Spleen (tissue), 11 donors: ENCODE measurements around the gene FAM222B. TPM values are rescaled to one million over a fixed set of nuclear protein-coding genes. Genes with fewer than 3 reads are reported as not detected.
"Not testable (repeated sequence)": the region's sequence is repeated elsewhere in the genome, so short reads cannot be mapped to it uniquely, and the experiment has no call there.

ENCODE experiments used
- DNase-seq: peaks from one replicate; pipeline ENCODE4 v3.0.0-alpha.2; 2020
- H3K27ac ChIP-seq, 8 donors: fragments of 200-600 bp; sonication (generic) in 7 of 8; 1 replicate in 4 of 8; 2 replicates in 4 of 8; pipeline versions ENCODE4 v1.5.0 to v1.8.0; 2016 to 2021; ENCODE audit warnings: inconsistent platforms in 4 of 8, mild to moderate bottlenecking in 4 of 8, moderate library complexity in 1 of 8
- H3K27me3 ChIP-seq, 7 donors: fragments of 200-600 bp; sonication (generic) in 6 of 7; replicated peaks in 1 of 7; 1 replicate in 4 of 7; 2 replicates in 3 of 7; pipeline versions ENCODE4 v1.5.0 to v1.8.0; 2016 to 2021; ENCODE audit warnings: inconsistent platforms in 3 of 7, mild to moderate bottlenecking in 1 of 7
- H3K36me3 ChIP-seq, 6 donors: fragments of 200-600 bp; sonication (generic) in 5 of 6; 1 replicate in 4 of 6; 2 replicates in 2 of 6; pipeline versions ENCODE4 v1.5.0 to v1.8.0; 2016 to 2021; ENCODE audit warnings: inconsistent platforms in 2 of 6
- H3K4me1 ChIP-seq, 6 donors: fragments of 200-600 bp; sonication (generic) in 5 of 6; 1 replicate in 3 of 6; 2 replicates in 3 of 6; pipeline versions ENCODE4 v1.5.0 to v1.8.0; 2016 to 2021; ENCODE audit warnings: inconsistent platforms in 3 of 6
- H3K4me3 ChIP-seq, 8 donors: fragments of 200-600 bp; sonication (generic) in 7 of 8; 1 replicate in 4 of 8; 2 replicates in 4 of 8; pipeline versions ENCODE4 v1.5.0 to v1.8.0; 2016 to 2021; ENCODE audit warnings: inconsistent platforms in 4 of 8, mild to moderate bottlenecking in 4 of 8, moderate library complexity in 2 of 8
- H3K9me3 ChIP-seq, 8 donors: fragments of 200-600 bp; sonication (generic) in 7 of 8; 1 replicate in 4 of 8; 2 replicates in 4 of 8; pipeline versions ENCODE4 v1.5.0 to v1.8.0; 2016 to 2021; ENCODE audit warnings: inconsistent platforms in 4 of 8
- CTCF ChIP-seq, 11 experiments: fragments of 200-600 bp in 7 of 11; fragments of 450-650 bp in 4 of 11; sonication (generic) in 4 of 11; IDR thresholded peaks in 8 of 11; conservative IDR thresholded peaks in 3 of 11; 1 replicate in 7 of 11; 2 replicates in 4 of 11; pipeline versions ENCODE4 v1.4.0 to v1.8.0; 2016 to 2021; ENCODE audit warnings: antibody characterized with exemption in 11 of 11, inconsistent platforms in 4 of 11, mild to moderate bottlenecking in 1 of 11
- POLR2A ChIP-seq, 3 donors: fragments of 450-650 bp; IDR thresholded peaks; one replicate each; pipeline ENCODE4 v1.5.1; 2017; ENCODE audit warnings: antibody characterized with exemption in 3 of 3, mild to moderate bottlenecking in 1 of 3
- POLR2AphosphoS5 ChIP-seq, 3 donors: sonication (generic); formaldehyde crosslinking; IDR thresholded peaks; one replicate each; pipeline ENCODE4 v1.5.1; 2017; ENCODE audit warnings: antibody characterized with exemption in 3 of 3
- WGBS, 5 donors: extraction: QIAGEN DNeasy Blood & Tissue Kit in 3 of 5; methylation state at CpG; one replicate each; pipeline versions ENCODE4 v1.1.5 to v1.1.7; 2013 to 2018; 5-methylcytosine and 5-hydroxymethylcytosine counted together
- intact Hi-C: fragments of 100-400 bp; cut with DNase I; formaldehyde crosslinking; loops from one replicate; pipeline ENCODE4 v1.15.0; 2023; ENCODE audit warnings: low total_unique reads
- polyA plus RNA-seq, 3 donors: library from polyadenylated mRNA; stranded (reverse); fragments of 200-250 nt; gene quantifications; one replicate each; pipeline ENCODE4 v1.2.1, GENCODE V29; 2013
- total RNA-seq, 7 donors: library from RNA; depleted of rRNA in 3 of 7; stranded (reverse); fragments of >200 nt in 3 of 7; fragmentation: NEBNext Ultra II Directional in 4 of 7; extraction: Animal tissue kit (Norgen Biotek cat#: 25700) in 4 of 7; gene quantifications; one replicate each; pipeline versions ENCODE4 v1.1.0 to v1.2.1, GENCODE V29; 2016 to 2021
- donor health status: healthy with polysubstance abuse.
- donor health status: DM: no; HTN: no; CAD: no; lungs with moderate emphysema.
- donor health status: DM: no; HTN: no; CAD: no.
- donor health status: Bipolar disorder and iron deficiency.
- donor health status: healthy.
- donor health status: DM: no; HTN: no; CAD: no.
- donor health status: DM: yes; HTN: yes; CAD: no.

Gene FAM222B
- total and polyA plus RNA-seq, 10 donors, result 2.9 to 23.6 (median 15.0) TPM

DNA sequence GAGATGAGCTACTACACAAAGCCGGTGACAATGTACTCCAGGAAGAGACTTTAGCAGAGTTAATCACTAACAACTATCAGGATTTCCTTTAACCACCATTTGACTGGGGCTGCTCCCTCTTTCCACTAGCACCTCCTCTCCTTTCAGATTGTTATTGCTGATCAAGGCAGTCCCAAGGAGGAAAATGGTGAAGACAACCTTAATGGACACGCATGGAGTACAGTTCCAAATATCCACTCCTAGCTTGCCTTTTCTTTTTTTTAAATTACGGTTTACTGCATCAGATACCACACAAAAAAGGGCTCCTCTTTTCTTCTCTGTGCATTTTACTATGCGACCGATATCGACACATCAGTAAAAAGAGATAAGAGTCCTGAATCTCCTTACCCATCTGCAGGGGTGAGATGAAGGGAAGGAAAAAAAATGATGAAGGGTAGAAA, 30.9 kb downstream of the FAM222B start:
- Histone ChIP-seq H3K36me3 (peaks cover 0 to 5% (median 0%) of the 10 kb centered on the region in 6 donors), H3K27me3 (no peaks in the 10 kb centered on the region), H3K4me1 (peaks cover 10 to 58% (median 37%) of the 10 kb centered on the region in 6 donors), H3K4me3 (peak overlapping the region; percentile 74 to 99 (median 86)), H3K27ac (peak overlapping the region; percentile 70 to 93 (median 87)), H3K9me3 (no peaks in the 10 kb centered on the region)
- intact Hi-C loops, result loop anchor here (10.0 kb wide), 1 partner anchor 47 kb away; no protein-coding TSS in a partner anchor
- TF ChIP-seq POLR2AphosphoS5 (IDR thresholded peaks at IDR 0.05), result no peak
- no peak for TF ChIP-seq POLR2A (IDR thresholded peaks at IDR 0.05)
- no peak for TF ChIP-seq CTCF (IDR thresholded peaks at IDR 0.05 in 8 of 11, conservative IDR thresholded peaks at IDR 0.05 in 3 of 11)
- DNase-seq, result no peak
- WGBS, 5 donors, result 3 to 5% (median 4%) methylated on average over 6 of the region's 6 CpGs

- H3K4me3 ChIP-seq, result no peak overlapping the region
- H3K36me3 ChIP-seq, result peaks cover 0 to 17% (median 5%) of the 10 kb centered on the region in 6 donors
- H3K9me3 ChIP-seq, result no peaks in the 10 kb centered on the region
- TF ChIP-seq CTCF (IDR thresholded peaks at IDR 0.05 in 8 of 11, conservative IDR thresholded peaks at IDR 0.05 in 3 of 11) (no peak), POLR2A (IDR thresholded peaks at IDR 0.05) (no peak), POLR2AphosphoS5 (IDR thresholded peaks at IDR 0.05) (no peak)
- H3K4me1 ChIP-seq, result peaks cover 10 to 58% (median 37%) of the 10 kb centered on the region in 6 donors
- 84 to 97% (median 94%) methylated on average over 1 of the region's 1 CpG for WGBS, 5 donors
- no peak for DNase-seq
- H3K27me3 ChIP-seq, result no peaks in the 10 kb centered on the region
- intact Hi-C loops, result loop anchor here (10.0 kb wide), 1 partner anchor 46 kb away; no protein-coding TSS in a partner anchor
- H3K27ac ChIP-seq, result no peak overlapping the region
Measured at GRCh38 chr17:28810437-28810836, 32.2 kb downstream of the FAM222B start.

- no peak for TF ChIP-seq CTCF (IDR thresholded peaks at IDR 0.05 in 8 of 11, conservative IDR thresholded peaks at IDR 0.05 in 3 of 11)
- no peak for TF ChIP-seq POLR2AphosphoS5 (IDR thresholded peaks at IDR 0.05)
- no peak for TF ChIP-seq POLR2A (IDR thresholded peaks at IDR 0.05)
- intact Hi-C loops, result no loop called here
- H3K4me1 ChIP-seq, result peaks cover 6 to 52% (median 35%) of the 10 kb centered on the region in 6 donors
- WGBS, 5 donors, result 27 to 56% (median 39%) methylated on average over 2 of the region's 2 CpGs
- no peak overlapping the region for H3K4me3 ChIP-seq
- DNase-seq, result no peak
- H3K27me3 ChIP-seq, result no peaks in the 10 kb centered on the region
- peak overlapping the region in 7 of 8 donors; percentile 7 to 59 (median 24) for H3K27ac ChIP-seq
- H3K36me3 ChIP-seq, result peaks cover 0 to 41% (median 10%) of the 10 kb centered on the region in 6 donors
- H3K9me3 ChIP-seq, result no peaks in the 10 kb centered on the region
Measured at GRCh38 chr17:28807925-28808634, 34.5 kb downstream of the FAM222B start.

GRCh38 chr17:28796062-28796461, 46.5 kb downstream of the FAM222B start:
- Histone ChIP-seq H3K4me1 (peaks cover 0 to 4% (median under 1%) of the 10 kb centered on the region in 6 donors), H3K27me3 (no peaks in the 10 kb centered on the region), H3K27ac (no peak overlapping the region), H3K36me3 (peaks cover 0 to 18% (median 0%) of the 10 kb centered on the region in 6 donors), H3K9me3 (no peaks in the 10 kb centered on the region), H3K4me3 (no peak overlapping the region)
- intact Hi-C loops, result no loop called here
- TF ChIP-seq POLR2A (IDR thresholded peaks at IDR 0.05), result no peak
- TF ChIP-seq POLR2AphosphoS5 (IDR thresholded peaks at IDR 0.05), result no peak
- TF ChIP-seq CTCF (IDR thresholded peaks at IDR 0.05 in 8 of 11, conservative IDR thresholded peaks at IDR 0.05 in 3 of 11), result no peak
- WGBS, 5 donors, result 81 to 93% (median 86%) methylated on average over 2 of the region's 2 CpGs
- no peak for DNase-seq

DNA sequence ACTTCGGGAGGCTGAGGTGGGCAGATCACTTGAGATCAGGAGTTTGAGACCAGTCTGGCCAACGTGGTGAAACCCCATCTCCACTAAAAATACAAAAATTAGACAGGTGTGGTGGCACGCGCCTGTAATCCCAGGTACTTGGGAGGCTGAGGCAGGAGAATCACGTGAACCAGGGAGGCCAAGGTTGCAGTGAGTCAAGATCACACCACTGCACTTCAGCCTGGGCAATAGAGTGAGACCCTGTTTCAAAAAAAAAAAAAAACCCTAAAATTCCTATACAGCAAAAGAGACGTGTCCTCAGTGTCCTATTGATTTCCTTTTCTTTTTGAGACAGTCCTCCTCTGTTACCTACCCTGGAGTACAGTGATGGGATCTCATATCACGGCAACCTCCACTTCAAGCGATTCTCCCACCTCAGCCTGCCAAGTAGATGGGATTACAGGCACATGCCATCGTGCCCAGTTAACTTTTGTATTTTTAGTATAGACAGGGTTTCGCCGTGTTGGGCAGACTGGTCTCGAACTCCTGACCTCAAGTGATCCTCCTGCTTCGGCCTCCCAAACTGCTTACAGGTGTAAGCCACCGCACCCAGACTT, 47.6 kb downstream of the FAM222B start:
- intact Hi-C loops, result not testable (repeated sequence)
- 93 to 98% (median 96%) methylated on average over 14 of the region's 14 CpGs for WGBS, 5 donors

More for the DNA sequence above, 47.6 kb downstream of the FAM222B start:
- not testable (repeated sequence) for H3K27ac ChIP-seq, H3K4me3 ChIP-seq, H3K9me3 ChIP-seq, H3K27me3 ChIP-seq, DNase-seq
- Histone ChIP-seq H3K4me1 (peaks cover 0 to 13% (median 3%) of the 10 kb centered on the region in 6 donors), H3K36me3 (peaks cover 0 to 13% (median 0%) of the 10 kb centered on the region in 6 donors)
